HCT116 (cell line): ENCODE data around the gene SNPH. TPM values are rescaled to one million over a fixed set of nuclear protein-coding genes. Genes with fewer than 3 reads are reported as not detected.

Experiments
- ATAC-seq: fragments of 200-7000 bp; cut with Tn5 transposase; 2 replicates; pipeline ENCODE4 v1.9.1; 2020; ENCODE audit warnings: mild to moderate bottlenecking, moderate library complexity
- BruUV-seq: library from RNA; stranded (reverse); fragments of 400-500 nt; replicated peaks from 2 replicates; lab custom pipeline; 2021; lab: Mats Ljungman, UMichigan
- CTCF ChIA-PET: fragments of 300-600 bp; sonication (Branson Sonifier 250); formaldehyde crosslinking; loops from one replicate; lab custom pipeline; 2021; ENCODE audit warnings: antibody characterized with exemption; lab: Charles Lee
- POLR2A ChIA-PET: fragments of 300-600, 350-600 bp; sonication (Branson Sonifier 250); formaldehyde crosslinking; loops from one replicate; lab custom pipeline; 2021; ENCODE audit warnings: antibody characterized with exemption; lab: Charles Lee
- RAD21 ChIA-PET, 2 experiments: fragments of 300-600 bp; sonication (Branson Sonifier 250); formaldehyde crosslinking; loops; one replicate each; lab custom pipeline; 2023; ENCODE audit warnings: low total read pairs in 2 of 2; ENCODE audit not compliant: uncharacterized antibody in 2 of 2, unreplicated experiment in 2 of 2, low non-redundant PET in 1 of 2; lab: Charles Lee
- DNase-seq: peaks from one replicate; pipeline ENCODE4 v3.0.0-alpha.2; 2010; ENCODE audit warnings: low read depth, low spot score
- H2AFZ ChIP-seq: fragments of 200-600 bp; shearing (Covaris generic), sonication (generic); 2 replicates; pipeline ENCODE4 v1.6.1; 2017; ENCODE audit warnings: low read depth, mixed run types, mixed read lengths, antibody characterized with exemption, low read length; ENCODE audit not compliant: poor library complexity, severe bottlenecking
- H3K27ac ChIP-seq: 2 replicates; pipeline ENCODE4 v1.5.1; 2012; ENCODE audit warnings: low read depth, low read length
- H3K27me3 ChIP-seq: fragments of 200-600 bp; sonication (generic); 2 replicates; pipeline ENCODE4 v1.6.1; 2016; ENCODE audit warnings: mixed run types, low read length, mixed read lengths; ENCODE audit not compliant: insufficient read depth
- H3K36me3 ChIP-seq, 2 experiments: fragments of 200-500 bp in 1 of 2; fragments of 200-600 bp in 1 of 2; sonication (Bioruptor generic) in 1 of 2; sonication (generic) in 1 of 2; 2 replicates each; pipeline versions ENCODE4 v1.5.1 to v1.6.1; 2014 to 2016; ENCODE audit warnings: low read length in 2 of 2, inconsistent platforms in 1 of 2, mixed read lengths in 1 of 2, mixed run types in 1 of 2; ENCODE audit not compliant: insufficient read depth in 2 of 2, control insufficient read depth in 1 of 2
- H3K4me1 ChIP-seq, 2 experiments: fragments of 200-600 bp in 1 of 2; sonication (generic) in 1 of 2; 2 replicates each; pipeline versions ENCODE4 v1.5.1 to v1.6.1; 2012 to 2017; ENCODE audit warnings: low read length in 2 of 2, inconsistent platforms in 1 of 2, mild to moderate bottlenecking in 1 of 2, mixed read lengths in 1 of 2, mixed run types in 1 of 2, moderate library complexity in 1 of 2; ENCODE audit not compliant: insufficient read depth in 2 of 2, control insufficient read depth in 1 of 2
- H3K4me2 ChIP-seq: fragments of 200-600 bp; sonication (generic); 2 replicates; pipeline ENCODE4 v1.6.1; 2017; ENCODE audit warnings: mixed run types, low read length, mixed read lengths
- H3K4me3 ChIP-seq, 2 experiments: fragments of 200-600 bp in 1 of 2; sonication (generic) in 1 of 2; replicated peaks in 1 of 2; 2 replicates each; pipeline ENCODE4 v1.5.1; 2011 to 2016; ENCODE audit warnings: low read length in 2 of 2, control low read depth in 1 of 2, low read depth in 1 of 2, mild to moderate bottlenecking in 1 of 2, mixed read lengths in 1 of 2, mixed run types in 1 of 2
- H3K79me2 ChIP-seq: fragments of 200-600 bp; sonication (generic); 2 replicates; pipeline ENCODE4 v1.6.1; 2017; ENCODE audit warnings: mild to moderate bottlenecking, mixed run types, low read length, moderate library complexity, mixed read lengths; ENCODE audit not compliant: insufficient read depth
- H3K9ac ChIP-seq: fragments of 200-600 bp; sonication (generic); 2 replicates; pipeline ENCODE4 v1.6.1; 2016; ENCODE audit warnings: low read length, mixed read lengths
- H3K9me2 ChIP-seq: fragments of 200-600 bp; sonication (generic), shearing (Covaris generic); 2 replicates; pipeline ENCODE4 v1.6.1; 2017; ENCODE audit warnings: mixed run types, mild to moderate bottlenecking, moderate library complexity; ENCODE audit not compliant: insufficient read depth
- H3K9me3 ChIP-seq, 2 experiments: fragments of 200-500 bp in 1 of 2; fragments of 200-600 bp in 1 of 2; sonication (Bioruptor generic) in 1 of 2; sonication (generic) in 1 of 2; 2 replicates each; pipeline ENCODE4 v1.6.1; 2014 to 2017; ENCODE audit warnings: low read length in 2 of 2, mixed read lengths in 2 of 2, inconsistent platforms in 1 of 2, low read depth in 1 of 2, mild to moderate bottlenecking in 1 of 2, mixed run types in 1 of 2, moderate library complexity in 1 of 2; ENCODE audit not compliant: control insufficient read depth in 1 of 2, insufficient read depth in 1 of 2
- H4K20me1 ChIP-seq: fragments of 200-600 bp; sonication (generic), shearing (Covaris generic); 2 replicates; pipeline ENCODE4 v1.6.1; 2017; ENCODE audit warnings: mixed run types, mild to moderate bottlenecking, moderate library complexity; ENCODE audit not compliant: insufficient read depth
- CBX3 ChIP-seq: IDR thresholded peaks from 2 replicates; pipeline ENCODE4 v1.6.1; 2012; ENCODE audit warnings: low read depth
- CEBPB ChIP-seq: IDR thresholded peaks from 2 replicates; pipeline ENCODE4 v1.6.1; 2012; ENCODE audit warnings: low read depth
- ELF1 ChIP-seq: IDR thresholded peaks from 2 replicates; pipeline ENCODE4 v1.6.1; 2012; ENCODE audit warnings: low read depth, borderline replicate concordance
- EZH2 ChIP-seq: fragments of 200-600 bp; sonication (generic); IDR thresholded peaks from 2 replicates; pipeline ENCODE4 v1.6.1; 2017; ENCODE audit warnings: antibody characterized with exemption, mixed run types
- EZH2phosphoT487 ChIP-seq: fragments of 200-600 bp; IDR thresholded peaks from 2 replicates; pipeline ENCODE4 v1.6.1; 2018; ENCODE audit warnings: antibody characterized with exemption, borderline replicate concordance
- FOSL1 ChIP-seq: IDR thresholded peaks from 2 replicates; pipeline ENCODE4 v1.6.1; 2012; ENCODE audit warnings: low read depth
- JUND ChIP-seq: IDR thresholded peaks from 2 replicates; pipeline ENCODE4 v1.6.1; 2012
- POLR2A ChIP-seq: IDR thresholded peaks from 2 replicates; pipeline ENCODE4 v1.7.0; 2011; ENCODE audit warnings: borderline replicate concordance; ENCODE audit not compliant: insufficient read depth, insufficient read length; ENCODE audit errors: extremely low read depth
- RAD21 ChIP-seq: IDR thresholded peaks from 2 replicates; pipeline ENCODE4 v1.6.1; 2012; ENCODE audit warnings: low read depth, mild to moderate bottlenecking
- SIN3A ChIP-seq: IDR thresholded peaks from 2 replicates; pipeline ENCODE4 v1.6.1; 2012; ENCODE audit warnings: low read depth
- SP1 ChIP-seq: IDR thresholded peaks from 2 replicates; pipeline ENCODE4 v1.6.1; 2012; ENCODE audit warnings: low read depth
- SRF ChIP-seq: IDR thresholded peaks from 2 replicates; pipeline ENCODE4 v1.6.1; 2012; ENCODE audit warnings: low read depth
- TCF7L2 ChIP-seq: IDR thresholded peaks from 2 replicates; pipeline ENCODE4 v1.7.0; 2011; ENCODE audit warnings: borderline replicate concordance, inconsistent platforms; ENCODE audit not compliant: insufficient read depth, insufficient read length; ENCODE audit errors: extremely low read depth
- ZBTB33 ChIP-seq: IDR thresholded peaks from 2 replicates; pipeline ENCODE4 v1.6.1; 2011; ENCODE audit warnings: mild to moderate bottlenecking, low read length, moderate library complexity; ENCODE audit not compliant: insufficient replicate concordance; ENCODE audit errors: extremely low read depth
- ZNF274 ChIP-seq: fragments of 200-500 bp; sonication (Bioruptor generic); IDR thresholded peaks from 2 replicates; pipeline ENCODE4 v1.6.1; 2014; ENCODE audit warnings: mild to moderate bottlenecking, low read depth, low read length, inconsistent platforms
- intact Hi-C: fragments of 100-400 bp; cut with micrococcal nuclease; formaldehyde crosslinking; loops from 2 replicates; pipeline ENCODE4 v1.10.0; 2022
- total RNA-seq: library from RNA; stranded (reverse); gene quantifications from one replicate; pipeline ENCODE4 v1.2.1, GENCODE V29; 2021; ENCODE audit not compliant: unreplicated experiment
- TF ChIP-seq, protein P1 (sequence below): IDR thresholded peaks from 2 replicates; pipeline ENCODE4 v1.6.1; 2012

SNPH gene
- total RNA-seq, 1 experiment from 2014 or later, result 3.2 TPM

- H3K9me3 ChIP-seq, result no peaks in the 10 kb centered on the region
- no peak overlapping the region for H3K9ac ChIP-seq
- DNase-seq (no peak), ATAC-seq (no peak)
- peaks cover 0 to 5% of the 10 kb centered on the region in 2 experiments; a peak in 1 of 4 replicates for H3K4me1 ChIP-seq
- intact Hi-C loops, result no loop called here
- no peak overlapping the region for H3K27ac ChIP-seq
- H3K9me2 ChIP-seq, result no peaks in the 10 kb centered on the region
- peaks cover 13% of the 10 kb centered on the region for H3K79me2 ChIP-seq
- H3K4me2 ChIP-seq, result no peak overlapping the region
- RAD21 ChIA-PET, result no interaction called here
- H4K20me1 ChIP-seq, result no peaks in the 10 kb centered on the region; the same call in 1 of the 2 replicates
- TF ChIP-seq POLR2A, result no peak
- no peak for TF ChIP-seq TCF7L2
- TF ChIP-seq ELF1, result no peak
- TF ChIP-seq SIN3A, result no peak
- TF ChIP-seq EZH2phosphoT487, result no peak
- no peak for TF ChIP-seq RAD21
- TF ChIP-seq ZNF274, result no peak
- no peak for TF ChIP-seq SP1
- TF ChIP-seq SRF, result no peak
- TF ChIP-seq EZH2, result no peak
- TF ChIP-seq, all 23 proteins: peak for 0
- ChIA-PET CTCF (no interaction called here), POLR2A (no interaction called here)
- no peaks in the 10 kb centered on the region for H3K36me3 ChIP-seq
- H3K4me3 ChIP-seq, result no peak overlapping the region
- H3K27me3 ChIP-seq, result no peaks in the 10 kb centered on the region
- H2AFZ ChIP-seq, result no peak overlapping the region
- BruUV-seq, result no TSS peak
These were observed 72.0 kb downstream of the SNPH start for GRCh38 chr20:1338096-1338495.

- RAD21 ChIA-PET, result no interaction called here
- no TSS peak for BruUV-seq
- no peak for DNase-seq
- TF ChIP-seq SP1, result no peak
- TF ChIP-seq ELF1, result no peak
- TF ChIP-seq, protein P1, sequence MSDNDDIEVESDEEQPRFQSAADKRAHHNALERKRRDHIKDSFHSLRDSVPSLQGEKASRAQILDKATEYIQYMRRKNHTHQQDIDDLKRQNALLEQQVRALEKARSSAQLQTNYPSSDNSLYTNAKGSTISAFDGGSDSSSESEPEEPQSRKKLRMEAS, result no peak
- TF ChIP-seq ZBTB33, result no peak
- no peak for TF ChIP-seq SIN3A
- TF ChIP-seq FOSL1, result no peak
- no peak for TF ChIP-seq JUND
- TF ChIP-seq CBX3, result no peak
- TF ChIP-seq CEBPB, result no peak
- TF ChIP-seq RAD21, result no peak
- TF ChIP-seq, all 23 proteins: peak for 0
- no peak overlapping the region for H3K9ac ChIP-seq
- H3K27ac ChIP-seq, result no peak overlapping the region
- H3K36me3 ChIP-seq, result no peaks in the 10 kb centered on the region
- H4K20me1 ChIP-seq, result no peaks in the 10 kb centered on the region; the same call in 1 of the 2 replicates
- POLR2A ChIA-PET, result no interaction called here
- intact Hi-C loops, result no loop called here
- H3K27me3 ChIP-seq, result no peaks in the 10 kb centered on the region
- no peak for ATAC-seq
- CTCF ChIA-PET, result no interaction called here
- H3K4me2 ChIP-seq, result no peak overlapping the region
- H3K9me2 ChIP-seq, result no peaks in the 10 kb centered on the region
- no peak overlapping the region for H3K4me3 ChIP-seq
- H3K9me3 ChIP-seq, result no peaks in the 10 kb centered on the region
- peaks cover 7% of the 10 kb centered on the region for H3K79me2 ChIP-seq
- H2AFZ ChIP-seq, result no peak overlapping the region
- peaks cover 0 to 5% of the 10 kb centered on the region in 2 experiments; a peak in 1 of 4 replicates for H3K4me1 ChIP-seq
These were observed 72.7 kb downstream of the SNPH start for GRCh38 chr20:1338801-1339200.
